SJSA1 (cell line): ENCODE measurements around the gene ANKRD34A. TPM values are rescaled to one million over a fixed set of nuclear protein-coding genes. Genes with fewer than 3 reads are reported as not detected.

Experiments
- total RNA-seq: library from RNA; depleted of rRNA; stranded (reverse); fragments of >200 nt; shearing (Covaris generic); gene quantifications from 2 replicates; pipeline ENCODE4 v1.2.3, GENCODE V29; 2014; rRNA removed

The ANKRD34A gene
- total RNA-seq, 1 experiment from 2014 or later = 0.13 TPM

Other genes with a start within 250 kb of the ANKRD34A start
- gene CD160, start 245.1 kb downstream of the ANKRD34A start, total RNA-seq = 0.18 TPM in 1 of 2 replicates, not detected in the other
- 17.5 and 23.8 TPM in 2 replicates for gene RNF115, start 140.5 kb downstream of the ANKRD34A start, total RNA-seq
- 56.2 and 78.6 TPM in 2 replicates for gene POLR3C, start 140.4 kb downstream of the ANKRD34A start, total RNA-seq
- 4.2 and 7.0 TPM in 2 replicates for gene NUDT17, start 118.9 kb downstream of the ANKRD34A start, total RNA-seq
- 7.5 and 15.7 TPM in 2 replicates for gene PIAS3, start 105.5 kb downstream of the ANKRD34A start, total RNA-seq
- gene ANKRD35, start 78.7 kb downstream of the ANKRD34A start, total RNA-seq = not detected in 2 replicates
- gene ITGA10, start 54.5 kb downstream of the ANKRD34A start, total RNA-seq = 1.6 and 2.6 TPM in 2 replicates
- gene PEX11B, start 45.9 kb downstream of the ANKRD34A start, total RNA-seq = 29.4 and 30.4 TPM in 2 replicates
- gene RBM8A, start 37.1 kb downstream of the ANKRD34A start, total RNA-seq = 285 and 828 TPM in 2 replicates
- gene LIX1L, start 6.6 kb downstream of the ANKRD34A start, total RNA-seq = 24.3 and 34.1 TPM in 2 replicates
- gene POLR3GL, start 115 bp upstream of the ANKRD34A start, total RNA-seq = 13.9 and 22.8 TPM in 2 replicates
- 57.4 and 82.5 TPM in 2 replicates for gene TXNIP, start 32.0 kb upstream of the ANKRD34A start, total RNA-seq
- not detected in 2 replicates for gene HJV, start 57.2 kb upstream of the ANKRD34A start, total RNA-seq
- gene NBPF10, start 180.2 kb upstream of the ANKRD34A start, total RNA-seq = 1.2 and 2.1 TPM in 2 replicates